ENCODE data around the gene UACA.

DNA sequence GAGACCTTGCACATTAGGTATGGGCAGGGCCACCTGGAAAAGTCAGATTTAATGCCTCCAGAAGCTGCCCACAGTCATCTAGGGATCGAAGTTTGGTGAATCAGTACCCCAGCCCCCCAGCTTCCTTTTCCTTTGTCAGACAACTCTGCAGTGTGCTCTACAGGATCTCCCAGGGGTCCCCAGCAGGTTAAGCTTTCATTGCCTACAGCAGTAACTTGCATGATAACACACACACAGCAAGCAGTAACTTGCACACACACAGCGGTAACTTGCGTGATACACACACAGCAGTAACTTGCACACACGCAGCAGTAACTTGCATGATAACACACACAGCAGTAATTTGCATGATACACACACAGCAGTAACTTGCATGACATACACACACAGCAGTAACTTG lies 131.3 kb downstream of the UACA start:
- TF ChIP-seq POLR2A (IDR thresholded peaks at IDR 0.05; ENCODE audit: extremely low read depth, insufficient read length), result no peak
- TF ChIP-seq, protein P1, sequence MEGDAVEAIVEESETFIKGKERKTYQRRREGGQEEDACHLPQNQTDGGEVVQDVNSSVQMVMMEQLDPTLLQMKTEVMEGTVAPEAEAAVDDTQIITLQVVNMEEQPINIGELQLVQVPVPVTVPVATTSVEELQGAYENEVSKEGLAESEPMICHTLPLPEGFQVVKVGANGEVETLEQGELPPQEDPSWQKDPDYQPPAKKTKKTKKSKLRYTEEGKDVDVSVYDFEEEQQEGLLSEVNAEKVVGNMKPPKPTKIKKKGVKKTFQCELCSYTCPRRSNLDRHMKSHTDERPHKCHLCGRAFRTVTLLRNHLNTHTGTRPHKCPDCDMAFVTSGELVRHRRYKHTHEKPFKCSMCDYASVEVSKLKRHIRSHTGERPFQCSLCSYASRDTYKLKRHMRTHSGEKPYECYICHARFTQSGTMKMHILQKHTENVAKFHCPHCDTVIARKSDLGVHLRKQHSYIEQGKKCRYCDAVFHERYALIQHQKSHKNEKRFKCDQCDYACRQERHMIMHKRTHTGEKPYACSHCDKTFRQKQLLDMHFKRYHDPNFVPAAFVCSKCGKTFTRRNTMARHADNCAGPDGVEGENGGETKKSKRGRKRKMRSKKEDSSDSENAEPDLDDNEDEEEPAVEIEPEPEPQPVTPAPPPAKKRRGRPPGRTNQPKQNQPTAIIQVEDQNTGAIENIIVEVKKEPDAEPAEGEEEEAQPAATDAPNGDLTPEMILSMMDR (IDR thresholded peaks at IDR 0.05; ENCODE audit: low read depth, low read length), result no peak
- TF ChIP-seq MYC (IDR thresholded peaks at IDR 0.05; ENCODE audit: low read depth, low read length), result no peak
- TF ChIP-seq, protein P2, sequence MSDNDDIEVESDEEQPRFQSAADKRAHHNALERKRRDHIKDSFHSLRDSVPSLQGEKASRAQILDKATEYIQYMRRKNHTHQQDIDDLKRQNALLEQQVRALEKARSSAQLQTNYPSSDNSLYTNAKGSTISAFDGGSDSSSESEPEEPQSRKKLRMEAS (IDR thresholded peaks at IDR 0.05; ENCODE audit: low read depth, low read length), result no peak

Measured in NB4 (cell line).